B cell (primary cell): ENCODE results near the gene CCDC171.

Experiments used
- EZH2 ChIP-seq: IDR thresholded peaks from 2 replicates; pipeline ENCODE4 v1.6.1; 2012; ENCODE audit warnings: borderline replicate concordance, low read depth, mild to moderate bottlenecking, moderate library complexity, low read length; ENCODE audit not compliant: insufficient read depth, poor library complexity, severe bottlenecking
- TF ChIP-seq, protein P1 (sequence below): fragments of 200-600 bp; IDR thresholded peaks from one replicate; pipeline ENCODE4 v1.8.0; 2022; ENCODE audit warnings: antibody characterized with exemption, mild to moderate bottlenecking

DNA sequence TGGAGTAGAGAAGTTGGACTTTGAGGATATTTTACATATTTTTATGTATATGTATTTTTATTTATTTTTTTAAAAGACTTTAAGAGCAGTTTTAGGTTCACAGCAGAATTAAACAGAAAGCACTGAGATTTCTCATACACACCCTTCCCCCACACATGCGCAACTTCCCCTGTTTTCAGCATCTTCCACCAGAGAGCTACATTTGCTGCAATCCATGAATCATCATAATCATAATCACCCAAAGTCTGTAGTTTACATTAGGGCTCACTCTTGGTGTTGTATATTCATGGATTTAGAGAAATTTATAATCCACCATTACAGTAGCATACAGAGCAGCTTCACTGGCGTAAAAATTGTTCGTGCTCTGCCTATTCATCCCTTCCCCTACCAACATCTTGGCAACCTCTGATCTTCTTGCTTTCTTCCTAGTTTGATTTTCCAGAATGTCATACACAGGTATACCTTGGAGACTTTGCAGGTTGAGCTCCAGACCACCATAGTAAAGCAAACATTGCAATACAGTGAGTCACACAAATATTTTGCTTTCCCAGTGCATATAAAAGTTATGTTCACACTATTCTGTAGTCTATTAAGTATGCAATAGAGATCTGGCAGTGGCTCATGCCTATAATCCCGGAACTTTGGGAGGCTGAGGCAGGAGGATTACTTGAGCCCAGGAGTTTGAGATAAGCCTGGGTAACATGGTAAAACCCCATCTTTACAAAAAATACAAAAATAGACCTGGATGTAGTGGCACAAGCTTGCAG is 9.6 kb upstream of the CCDC171 start:
- TF ChIP-seq, protein P1, sequence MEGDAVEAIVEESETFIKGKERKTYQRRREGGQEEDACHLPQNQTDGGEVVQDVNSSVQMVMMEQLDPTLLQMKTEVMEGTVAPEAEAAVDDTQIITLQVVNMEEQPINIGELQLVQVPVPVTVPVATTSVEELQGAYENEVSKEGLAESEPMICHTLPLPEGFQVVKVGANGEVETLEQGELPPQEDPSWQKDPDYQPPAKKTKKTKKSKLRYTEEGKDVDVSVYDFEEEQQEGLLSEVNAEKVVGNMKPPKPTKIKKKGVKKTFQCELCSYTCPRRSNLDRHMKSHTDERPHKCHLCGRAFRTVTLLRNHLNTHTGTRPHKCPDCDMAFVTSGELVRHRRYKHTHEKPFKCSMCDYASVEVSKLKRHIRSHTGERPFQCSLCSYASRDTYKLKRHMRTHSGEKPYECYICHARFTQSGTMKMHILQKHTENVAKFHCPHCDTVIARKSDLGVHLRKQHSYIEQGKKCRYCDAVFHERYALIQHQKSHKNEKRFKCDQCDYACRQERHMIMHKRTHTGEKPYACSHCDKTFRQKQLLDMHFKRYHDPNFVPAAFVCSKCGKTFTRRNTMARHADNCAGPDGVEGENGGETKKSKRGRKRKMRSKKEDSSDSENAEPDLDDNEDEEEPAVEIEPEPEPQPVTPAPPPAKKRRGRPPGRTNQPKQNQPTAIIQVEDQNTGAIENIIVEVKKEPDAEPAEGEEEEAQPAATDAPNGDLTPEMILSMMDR: no peak
- no peak for TF ChIP-seq EZH2
